ENCODE data around the gene PNCK. TPM values are rescaled to one million over a fixed set of nuclear protein-coding genes. Genes with fewer than 3 reads are reported as not detected.

Gene PNCK
- total RNA-seq, 1 experiment from 2014 or later, result 0.84 TPM

DNA sequence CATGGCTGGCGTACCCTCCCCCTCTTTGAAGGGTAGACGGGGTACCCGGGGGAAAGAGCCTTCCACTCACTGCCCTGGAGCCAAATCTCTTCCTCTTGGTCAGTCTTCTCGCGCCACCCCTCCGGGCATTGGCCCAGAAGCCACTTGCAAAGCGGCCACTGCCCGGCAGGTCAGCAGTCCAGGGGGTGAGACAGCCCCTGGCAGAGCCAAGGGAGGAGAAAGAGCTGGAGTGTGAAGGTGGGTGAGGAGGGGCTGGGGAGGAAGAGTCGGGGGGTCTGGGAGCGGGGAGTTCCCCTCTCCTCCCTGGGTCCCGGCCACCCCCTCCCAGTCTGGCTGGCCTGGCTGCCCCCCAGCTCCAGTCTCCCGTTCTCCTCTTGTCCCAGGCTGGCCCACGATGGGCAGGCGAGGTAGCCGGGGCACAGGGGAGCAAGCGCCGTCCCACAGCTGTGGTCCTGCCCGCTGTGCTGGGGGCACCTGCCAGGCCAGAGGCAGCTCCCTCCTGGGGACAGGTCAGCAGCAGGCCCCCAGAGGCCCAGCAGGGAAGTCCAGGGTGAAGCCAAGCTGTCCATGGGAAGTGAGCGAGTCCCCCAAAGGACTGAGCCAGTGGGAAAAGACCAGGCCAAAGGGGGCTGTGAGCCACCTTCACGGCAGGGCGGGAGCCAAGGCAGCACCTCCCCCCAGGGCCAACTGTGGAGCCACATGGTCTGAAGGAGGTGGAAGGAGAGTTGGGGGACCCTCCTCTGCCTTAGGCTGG is 48.2 kb downstream of the PNCK start:
- Histone ChIP-seq H3K27me3 (ENCODE audit: insufficient read depth, low read length) (no peaks in the 10 kb centered on the region), H3K9me2 (ENCODE audit: insufficient read depth) (no peaks in the 10 kb centered on the region), H3K36me3 (ENCODE audit: control insufficient read depth in 1 of 2, insufficient read depth in 2 of 2, low read length in 2 of 2) (no peaks in the 10 kb centered on the region), H4K20me1 (ENCODE audit: insufficient read depth) (no peaks in the 10 kb centered on the region), H3K4me1 (ENCODE audit: control insufficient read depth in 1 of 2, insufficient read depth in 2 of 2, low read length in 2 of 2) (no peaks in the 10 kb centered on the region), H3K79me2 (ENCODE audit: insufficient read depth, low read length) (no peaks in the 10 kb centered on the region), H3K4me2 (ENCODE audit: low read length) (no peak overlapping the region), H3K9ac (ENCODE audit: low read length) (no peak overlapping the region), H3K27ac (ENCODE audit: low read depth, low read length) (no peak overlapping the region), H2AFZ (ENCODE audit: low read depth, low read length, poor library complexity, severe bottlenecking) (no peak overlapping the region), H3K4me3 (replicated peaks in 1 of 2; ENCODE audit: low read depth in 1 of 2, low read length in 2 of 2) (no peak overlapping the region), H3K9me3 (ENCODE audit: control insufficient read depth in 1 of 2, insufficient read depth in 1 of 2, low read depth in 1 of 2, low read length in 2 of 2) (no peaks in the 10 kb centered on the region)
- TF ChIP-seq FOSL1 (IDR thresholded peaks at IDR 0.05; ENCODE audit: low read depth), result no peak
- TF ChIP-seq, protein P1, sequence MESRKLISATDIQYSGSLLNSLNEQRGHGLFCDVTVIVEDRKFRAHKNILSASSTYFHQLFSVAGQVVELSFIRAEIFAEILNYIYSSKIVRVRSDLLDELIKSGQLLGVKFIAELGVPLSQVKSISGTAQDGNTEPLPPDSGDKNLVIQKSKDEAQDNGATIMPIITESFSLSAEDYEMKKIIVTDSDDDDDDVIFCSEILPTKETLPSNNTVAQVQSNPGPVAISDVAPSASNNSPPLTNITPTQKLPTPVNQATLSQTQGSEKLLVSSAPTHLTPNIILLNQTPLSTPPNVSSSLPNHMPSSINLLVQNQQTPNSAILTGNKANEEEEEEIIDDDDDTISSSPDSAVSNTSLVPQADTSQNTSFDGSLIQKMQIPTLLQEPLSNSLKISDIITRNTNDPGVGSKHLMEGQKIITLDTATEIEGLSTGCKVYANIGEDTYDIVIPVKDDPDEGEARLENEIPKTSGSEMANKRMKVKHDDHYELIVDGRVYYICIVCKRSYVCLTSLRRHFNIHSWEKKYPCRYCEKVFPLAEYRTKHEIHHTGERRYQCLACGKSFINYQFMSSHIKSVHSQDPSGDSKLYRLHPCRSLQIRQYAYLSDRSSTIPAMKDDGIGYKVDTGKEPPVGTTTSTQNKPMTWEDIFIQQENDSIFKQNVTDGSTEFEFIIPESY (IDR thresholded peaks at IDR 0.05; ENCODE audit: extremely low read depth, insufficient replicate concordance, low read length), result no peak
- TF ChIP-seq CBX3 (IDR thresholded peaks at IDR 0.05; ENCODE audit: low read depth), result no peak
- TF ChIP-seq SIN3A (IDR thresholded peaks at IDR 0.05; ENCODE audit: low read depth), result no peak
- TF ChIP-seq CEBPB (IDR thresholded peaks at IDR 0.05; ENCODE audit: low read depth), result no peak
- no peak for TF ChIP-seq YY1 (IDR thresholded peaks at IDR 0.05; ENCODE audit: extremely low read depth, insufficient replicate concordance, low read depth, low read length)
- no peak for TF ChIP-seq RAD21 (IDR thresholded peaks at IDR 0.05; ENCODE audit: low read depth)
- no peak for TF ChIP-seq EZH2 (IDR thresholded peaks at IDR 0.05)
- no peak for TF ChIP-seq CTCF (IDR thresholded peaks at IDR 0.05 in 2 of 3, conservative IDR thresholded peaks at IDR 0.05 in 1 of 3; ENCODE audit: borderline replicate concordance in 1 of 3, insufficient read depth in 1 of 3, low read depth in 2 of 3, low read length in 2 of 3)
- no peak for TF ChIP-seq EGR1 (IDR thresholded peaks at IDR 0.05; ENCODE audit: low read depth)
- POLR2A ChIA-PET, result no interaction called here
- no peak for DNase-seq (ENCODE audit: low read depth, low spot score)
- intact Hi-C loops (cut with micrococcal nuclease), result no loop called here
- CTCF ChIA-PET, result no interaction called here
- no TSS peak for BruUV-seq (replicated peaks)
- RAD21 ChIA-PET (ENCODE audit: low non-redundant PET in 1 of 2, low total read pairs in 2 of 2, uncharacterized antibody in 2 of 2, unreplicated experiment in 2 of 2), result no interaction called here
- no peak for ATAC-seq
